A673 (cell line): ENCODE results near the gene ASTN2. TPM values are rescaled to one million over a fixed set of nuclear protein-coding genes. Genes with fewer than 3 reads are reported as not detected.
A peak's percentile ranks its signal among the peaks of the same experiment; 100 is the strongest.

Experiments
- Bru-seq: library from RNA; stranded (reverse); fragments of 400-500 nt; gene quantifications from one replicate; lab custom pipeline; 2021; lab: Mats Ljungman, UMichigan
- BruChase-seq, 2 experiments: library from RNA; stranded (reverse); fragments of 400-500 nt; gene quantifications; one replicate each; lab custom pipeline; 2021; lab: Mats Ljungman, UMichigan
- BruUV-seq: library from RNA; stranded (reverse); fragments of 400-500 nt; replicated peaks from 2 replicates; lab custom pipeline; 2021; lab: Mats Ljungman, UMichigan
- CTCF ChIA-PET: fragments of 300-600 bp; sonication (Branson Sonifier 250); formaldehyde crosslinking; loops from one replicate; lab custom pipeline; 2022; ENCODE audit warnings: antibody characterized with exemption; lab: Charles Lee
- POLR2A ChIA-PET: fragments of 300-600 bp; sonication (Branson Sonifier 250); formaldehyde crosslinking; loops from one replicate; lab custom pipeline; 2022; ENCODE audit warnings: antibody characterized with exemption; ENCODE audit not compliant: low non-redundant PET; lab: Charles Lee
- DNase-seq: peaks from one replicate; pipeline ENCODE4 v3.0.0-alpha.2; 2015; ENCODE audit warnings: low spot score
- H3K27ac ChIP-seq: fragments of 200-600 bp; sonication (generic); 2 replicates; pipeline ENCODE4 v1.5.1; 2016; ENCODE audit warnings: mixed run types, low read depth, mild to moderate bottlenecking, mixed read lengths, antibody characterized with exemption, low read length; ENCODE audit not compliant: poor library complexity, severe bottlenecking
- H3K27me3 ChIP-seq: fragments of 200-600 bp; sonication (generic); replicated peaks from 2 replicates; pipeline ENCODE4 v1.6.1; 2017; ENCODE audit warnings: mixed run types, low read depth, mild to moderate bottlenecking, mixed read lengths, antibody characterized with exemption, low read length; ENCODE audit not compliant: insufficient read depth, poor library complexity
- H3K36me3 ChIP-seq: fragments of 200-600 bp; sonication (generic); 2 replicates; pipeline ENCODE4 v1.6.1; 2016; ENCODE audit warnings: mixed run types, mild to moderate bottlenecking, mixed read lengths, antibody characterized with exemption, low read length; ENCODE audit not compliant: insufficient read depth, poor library complexity, severe bottlenecking
- H3K4me1 ChIP-seq: fragments of 200-600 bp; sonication (generic); 2 replicates; pipeline ENCODE4 v1.6.1; 2017; ENCODE audit warnings: mixed run types, mild to moderate bottlenecking, mixed read lengths, antibody characterized with exemption, low read length; ENCODE audit not compliant: insufficient read depth, poor library complexity, severe bottlenecking
- H3K4me3 ChIP-seq: fragments of 200-600 bp; sonication (generic); 2 replicates; pipeline ENCODE4 v1.5.1; 2016; ENCODE audit warnings: low read depth, mixed run types, mild to moderate bottlenecking, mixed read lengths, low read length; ENCODE audit not compliant: poor library complexity, severe bottlenecking
- H3K9me3 ChIP-seq: fragments of 200-600 bp; sonication (generic); 2 replicates; pipeline ENCODE4 v1.6.1; 2016; ENCODE audit warnings: mixed run types, low read depth, mild to moderate bottlenecking, mixed read lengths, antibody characterized with exemption, low read length; ENCODE audit not compliant: poor library complexity, severe bottlenecking
- CTCF ChIP-seq: fragments of 300-800, 200-600 bp; sonication (generic); conservative IDR thresholded peaks from 2 replicates; pipeline ENCODE4 v1.5.1; 2017; ENCODE audit warnings: low read depth, mild to moderate bottlenecking, antibody characterized with exemption, low read length, moderate library complexity, mixed read lengths
- EZH2 ChIP-seq: fragments of 200-600 bp; sonication (generic); IDR thresholded peaks from 2 replicates; pipeline ENCODE4 v1.6.1; 2017; ENCODE audit warnings: borderline replicate concordance, low read depth, mild to moderate bottlenecking, mixed read lengths, antibody characterized with exemption, low read length; ENCODE audit not compliant: poor library complexity, severe bottlenecking
- intact Hi-C: fragments of 100-400 bp; cut with micrococcal nuclease; formaldehyde crosslinking; loops from one replicate; pipeline ENCODE4 v1.10.0; 2022; ENCODE audit not compliant: unreplicated experiment
- long read RNA-seq: library from polyadenylated mRNA; stranded (forward); transcript quantifications from one replicate; pipeline ENCODE4 v2.0.0, GENCODE V29; 2022
- total RNA-seq: library from RNA; stranded (reverse); gene quantifications from 2 replicates; pipeline ENCODE4 v1.2.3, GENCODE V29; 2021

Gene ASTN2
- total RNA-seq (3.4 and 5.2 TPM in 2 replicates), Bru-seq, nascent RNA (percentile 33 among the genes with signal in this experiment), BruChase-seq, experiment 1, labeled RNA remaining after a 2-hour chase (percentile 30 among the genes with signal in this experiment), BruChase-seq, experiment 2, labeled RNA remaining after a 6-hour chase (percentile 30 among the genes with signal in this experiment)
- long read RNA-seq, partial matches to known transcripts: 3 of 44 reads
- long read RNA-seq, other reads (novel, unspliced or antisense): 41 of 44 reads

GRCh38 chr9:117414906-117415331, at the start of gene ASTN2:
Gene ASTN2 (minus strand): TSS chr9:117415057. CDS start chr9:117414938, 119 bp downstream.
- DNase-seq: no peak
- ChIA-PET POLR2A (no interaction called here), CTCF (no interaction called here)
- intact Hi-C loops: loop anchor here (5.0 kb wide), 2 partner anchors 258 to 338 kb away; no protein-coding TSS in a partner anchor
- no peaks in the 10 kb centered on the region for H3K9me3 ChIP-seq
- peak within 1 kb of the TSS; percentile 31 for H3K4me3 ChIP-seq
- H3K36me3 ChIP-seq: no peaks in the 10 kb centered on the region
- no peak within 1 kb of the TSS for H3K27ac ChIP-seq
- no TSS peak for BruUV-seq
- no peak for TF ChIP-seq EZH2
- TF ChIP-seq CTCF: no peak
- H3K27me3 ChIP-seq: peaks cover 87% of the 10 kb centered on the region
- H3K4me1 ChIP-seq: no peaks in the 10 kb centered on the region

- Histone ChIP-seq H3K27me3 (peaks cover 4% of the 10 kb centered on the region), H3K4me1 (no peaks in the 10 kb centered on the region), H3K4me3 (no peak overlapping the region), H3K27ac (no peak overlapping the region), H3K9me3 (no peaks in the 10 kb centered on the region), H3K36me3 (no peaks in the 10 kb centered on the region)
- CTCF ChIA-PET: no interaction called here
- POLR2A ChIA-PET: no interaction called here
- intact Hi-C loops: no loop called here
- no TSS peak for BruUV-seq
- TF ChIP-seq CTCF (no peak), EZH2 (no peak)
- DNase-seq: no peak
These were observed 48.0 kb upstream of the ASTN2 start for GRCh38 chr9:117462861-117463260.

- DNase-seq: no peak
These were observed 46.5 kb upstream of the ASTN2 start for GRCh38 chr9:117461386-117461785.

More at GRCh38 chr9:117461386-117461785, 46.5 kb upstream of the ASTN2 start:
- no peaks in the 10 kb centered on the region for H3K9me3 ChIP-seq
- H3K36me3 ChIP-seq: no peaks in the 10 kb centered on the region
- no peaks in the 10 kb centered on the region for H3K27me3 ChIP-seq
- no TSS peak for BruUV-seq
- H3K27ac ChIP-seq: no peak overlapping the region
- no peaks in the 10 kb centered on the region for H3K4me1 ChIP-seq
- H3K4me3 ChIP-seq: no peak overlapping the region
- ChIA-PET POLR2A (no interaction called here), CTCF (no interaction called here)
- intact Hi-C loops: no loop called here
- TF ChIP-seq CTCF: no peak
- no peak for TF ChIP-seq EZH2
